Measurements from ENCODE around the gene PDCL3. TPM values are rescaled to one million over a fixed set of nuclear protein-coding genes. Genes with fewer than 3 reads are reported as not detected.

Gene PDCL3
- total RNA-seq, 2 experiments from 2014 or later, result 34.2 to 38.9 TPM

- H3K4me3 Mint-ChIP-seq, result no peak overlapping the region
- ChIA-PET CTCF (interaction anchor here (0.5 kb wide), 1 partner anchor 346 kb away, joined by 3 read pairs; no protein-coding TSS in a partner anchor), POLR2A (no interaction called here)
- H3K9me3 Mint-ChIP-seq, result no peaks in the 10 kb centered on the region
- DNase-seq, result no peak
- H3K4me1 Mint-ChIP-seq, result peaks cover 7% of the 10 kb centered on the region
- no peaks in the 10 kb centered on the region for H3K36me3 Mint-ChIP-seq (ENCODE audit: low read depth)
- H3K27me3 Mint-ChIP-seq, result peaks cover 4% of the 10 kb centered on the region
- H3K27ac Mint-ChIP-seq, result no peak overlapping the region
Observed at GRCh38 chr2:100603414-100603813, 40.6 kb downstream of the PDCL3 start.

- no peak for DNase-seq
- Mint-ChIP-seq H3K4me1 (peaks cover 7% of the 10 kb centered on the region), H3K36me3 (ENCODE audit: low read depth) (no peaks in the 10 kb centered on the region), H3K27me3 (peaks cover 2% of the 10 kb centered on the region), H3K4me3 (no peak overlapping the region), H3K27ac (no peak overlapping the region), H3K9me3 (no peaks in the 10 kb centered on the region)
- POLR2A ChIA-PET, result no interaction called here
- CTCF ChIA-PET, result interaction anchor here (1.1 kb wide), 1 partner anchor 15 kb away, joined by 3 read pairs; no protein-coding TSS in a partner anchor
Observed at GRCh38 chr2:100603948-100604633, 41.3 kb downstream of the PDCL3 start.

- Mint-ChIP-seq H3K27ac (no peak overlapping the region), H3K4me3 (no peak overlapping the region), H3K27me3 (peaks cover 2% of the 10 kb centered on the region), H3K9me3 (no peaks in the 10 kb centered on the region), H3K36me3 (ENCODE audit: low read depth) (no peaks in the 10 kb centered on the region), H3K4me1 (peaks cover 10% of the 10 kb centered on the region)
- DNase-seq, result no peak
- ChIA-PET POLR2A (no interaction called here), CTCF (interaction anchor here (0.5 to 1.4 kb wide), 3 partner anchors 11 to 657 kb away, joined by 3 read pairs; no protein-coding TSS in a partner anchor)
Observed at GRCh38 chr2:100606332-100606725, 43.5 kb downstream of the PDCL3 start.

DNA sequence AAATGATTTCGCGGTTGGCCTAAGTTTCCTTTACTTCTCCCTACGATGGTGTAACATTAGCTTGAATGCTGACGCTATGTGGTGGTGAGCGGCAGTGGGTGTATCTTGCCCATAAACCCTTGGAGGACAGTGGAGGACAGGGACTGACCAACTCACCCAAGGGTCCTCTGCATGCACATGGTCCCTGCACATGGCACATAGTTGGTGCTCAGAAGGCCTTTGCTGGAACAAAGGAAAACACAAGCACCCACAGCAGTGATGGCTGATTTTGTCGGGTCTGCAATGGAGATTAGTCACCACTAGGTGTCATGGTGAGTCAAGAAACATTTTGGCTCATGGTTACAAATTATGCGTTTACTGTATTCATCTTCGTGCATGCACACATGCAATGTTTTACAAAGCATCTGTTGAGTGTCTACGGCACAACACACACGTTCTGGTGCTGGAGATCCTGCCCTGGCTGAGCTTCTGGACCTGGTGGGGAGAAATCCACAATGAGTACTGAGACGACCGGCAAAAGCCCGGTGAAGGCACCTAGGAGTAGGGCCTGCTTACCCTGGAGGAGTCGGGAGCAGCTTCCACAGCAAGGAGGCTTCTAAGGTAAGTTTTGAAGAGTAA is 44.0 kb downstream of the PDCL3 start:
- Mint-ChIP-seq H3K27ac (no peak overlapping the region), H3K4me3 (no peak overlapping the region), H3K27me3 (peaks cover 2% of the 10 kb centered on the region), H3K36me3 (ENCODE audit: low read depth) (no peaks in the 10 kb centered on the region), H3K4me1 (peaks cover 6% of the 10 kb centered on the region), H3K9me3 (no peaks in the 10 kb centered on the region)
- POLR2A ChIA-PET, result no interaction called here
- peak; percentile 54 for DNase-seq
- CTCF ChIA-PET, result interaction anchor here (0.5 to 1.4 kb wide), 4 partner anchors 12 to 656 kb away, joined by 3 to 4 read pairs (median 3); no protein-coding TSS in a partner anchor

DNA sequence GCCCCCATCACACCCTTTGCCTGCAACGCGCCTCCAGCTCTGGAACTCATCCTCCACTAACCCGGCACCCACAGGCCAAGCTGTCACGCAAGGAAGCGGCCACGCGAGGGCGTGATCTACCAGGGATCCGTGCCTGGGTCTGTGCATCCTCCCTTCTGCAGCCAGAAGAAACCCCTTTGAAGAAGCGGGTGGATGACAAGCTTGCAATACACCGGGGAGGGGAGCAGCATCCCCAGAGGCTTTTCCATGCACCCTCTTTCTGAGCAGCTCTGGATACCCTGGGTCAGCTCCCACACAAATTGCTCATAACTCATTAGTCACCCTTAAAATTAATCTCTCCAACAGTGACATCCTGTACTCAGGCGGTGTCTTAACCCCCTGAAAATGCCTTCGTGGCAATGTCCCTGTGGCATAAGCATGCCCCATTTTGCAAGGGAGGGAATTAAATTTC is 47.6 kb downstream of the PDCL3 start:
- Mint-ChIP-seq H3K27ac (no peak overlapping the region), H3K27me3 (peaks cover 2% of the 10 kb centered on the region), H3K36me3 (ENCODE audit: low read depth) (no peaks in the 10 kb centered on the region), H3K4me1 (peaks cover 5% of the 10 kb centered on the region), H3K4me3 (no peak overlapping the region), H3K9me3 (no peaks in the 10 kb centered on the region)
- ChIA-PET CTCF (interaction anchor here (1.1 to 1.5 kb wide), 8 partner anchors 20 to 393 kb away, joined by 3 to 7 read pairs (median 3); no protein-coding TSS in a partner anchor), POLR2A (interaction anchor here (0.6 kb wide), 1 partner anchor 57 kb away, joined by 3 read pairs; no protein-coding TSS in a partner anchor)
- peak; percentile 84 for DNase-seq

DNA sequence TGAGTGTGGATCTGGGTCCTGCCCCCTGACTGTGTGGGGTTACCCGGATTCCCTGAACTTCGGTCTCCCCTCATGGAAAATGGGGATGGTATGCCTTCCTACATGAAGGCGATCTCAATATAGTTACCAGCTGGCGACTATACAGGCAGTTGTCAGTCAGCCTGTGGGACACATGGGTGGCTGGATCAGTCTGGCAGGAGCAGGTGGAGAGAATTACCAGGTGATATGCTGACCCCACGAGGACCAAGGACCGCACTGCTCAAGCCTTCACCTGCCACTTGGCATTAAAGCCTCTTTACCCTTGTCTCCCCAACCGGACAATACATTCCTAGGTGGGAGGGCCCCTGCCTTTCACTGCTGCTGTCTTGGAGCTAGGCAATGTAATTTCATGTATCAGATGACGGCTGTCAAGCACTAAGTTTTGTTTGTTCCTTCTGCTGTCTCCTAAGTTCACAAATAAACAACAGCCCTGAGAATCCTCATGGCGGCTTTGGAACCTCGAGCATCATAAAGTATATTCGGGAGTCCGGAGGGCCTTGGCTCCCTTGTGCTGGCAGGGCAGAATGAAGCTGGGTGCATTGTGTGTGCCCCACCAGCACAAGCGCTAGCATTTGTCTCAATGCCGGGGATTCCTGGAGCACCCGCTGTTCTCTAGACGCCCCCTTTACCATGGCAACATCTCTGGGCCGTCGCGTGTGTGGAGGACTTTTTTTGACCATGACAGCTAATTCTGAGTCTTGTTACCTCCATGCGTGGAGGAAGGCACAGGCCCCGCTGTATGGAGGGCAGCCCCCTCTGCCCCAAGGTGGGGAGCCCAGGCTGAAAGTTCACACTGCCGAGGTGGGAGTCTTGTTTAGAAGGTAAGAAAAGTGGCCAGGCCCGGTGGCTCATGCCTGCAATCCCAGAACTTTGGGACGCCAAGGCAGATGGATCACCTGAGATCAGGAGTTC is 48.6 kb downstream of the PDCL3 start:
- CTCF ChIA-PET, result interaction anchor here (1.1 to 1.5 kb wide), 6 partner anchors 19 to 392 kb away, joined by 3 to 7 read pairs (median 3); no protein-coding TSS in a partner anchor

GRCh38 chr2:100612388-100613000 is 49.7 kb downstream of the PDCL3 start:
- Mint-ChIP-seq H3K4me1 (peaks cover 6% of the 10 kb centered on the region), H3K36me3 (ENCODE audit: low read depth) (no peaks in the 10 kb centered on the region), H3K27ac (no peak overlapping the region), H3K27me3 (no peaks in the 10 kb centered on the region), H3K9me3 (no peaks in the 10 kb centered on the region), H3K4me3 (no peak overlapping the region)
- POLR2A ChIA-PET, result no interaction called here
- CTCF ChIA-PET, result no interaction called here
- no peak for DNase-seq

More for the DNA sequence above, 48.6 kb downstream of the PDCL3 start:
- Mint-ChIP-seq H3K27me3 (peaks cover 2% of the 10 kb centered on the region), H3K36me3 (ENCODE audit: low read depth) (no peaks in the 10 kb centered on the region), H3K4me1 (peaks cover 5% of the 10 kb centered on the region), H3K4me3 (no peak overlapping the region), H3K27ac (no peak overlapping the region), H3K9me3 (no peaks in the 10 kb centered on the region)
- POLR2A ChIA-PET, result no interaction called here
- DNase-seq, result no peak

DNA sequence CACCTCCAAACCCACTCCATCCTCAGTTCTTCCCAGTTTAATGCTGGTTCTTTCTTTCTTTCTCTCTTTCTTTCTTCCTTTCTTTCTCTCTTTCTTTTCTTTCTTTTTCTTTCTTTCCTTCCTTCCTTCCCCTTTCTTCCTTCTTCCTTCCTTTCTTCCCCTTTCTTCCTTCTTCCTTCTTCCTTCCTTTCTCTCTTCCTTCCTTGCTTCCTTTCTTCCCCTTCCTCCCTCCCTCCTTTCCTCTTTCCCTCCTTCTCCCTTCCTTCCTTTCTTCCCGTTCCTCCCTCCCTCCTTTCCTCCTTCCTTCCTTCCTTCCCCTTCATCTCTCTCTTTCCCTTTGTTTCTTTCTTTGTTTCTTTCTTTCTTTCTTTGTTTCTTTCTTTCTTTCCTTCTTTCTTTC is 50.9 kb downstream of the PDCL3 start:
- DNase-seq, result no peak
- CTCF ChIA-PET, result no interaction called here
- peaks cover 7% of the 10 kb centered on the region for H3K4me1 Mint-ChIP-seq
- H3K9me3 Mint-ChIP-seq, result no peaks in the 10 kb centered on the region
- H3K27me3 Mint-ChIP-seq, result peaks cover 2% of the 10 kb centered on the region
- no peak overlapping the region for H3K27ac Mint-ChIP-seq
- H3K4me3 Mint-ChIP-seq, result no peak overlapping the region
- no peaks in the 10 kb centered on the region for H3K36me3 Mint-ChIP-seq (ENCODE audit: low read depth)
- POLR2A ChIA-PET, result interaction anchor here (0.6 kb wide), 1 partner anchor 14 kb away, joined by 4 read pairs; no protein-coding TSS in a partner anchor

GRCh38 chr2:100614455-100615000 is 51.7 kb downstream of the PDCL3 start:
- Mint-ChIP-seq H3K36me3 (ENCODE audit: low read depth) (no peaks in the 10 kb centered on the region), H3K4me1 (peaks cover 7% of the 10 kb centered on the region), H3K27ac (no peak overlapping the region), H3K9me3 (no peaks in the 10 kb centered on the region), H3K4me3 (no peak overlapping the region), H3K27me3 (peaks cover 2% of the 10 kb centered on the region)
- POLR2A ChIA-PET, result interaction anchor here (0.6 kb wide), 1 partner anchor 14 kb away, joined by 4 read pairs; no protein-coding TSS in a partner anchor
- CTCF ChIA-PET, result no interaction called here
- DNase-seq, result no peak

GRCh38 chr2:100615471-100615870 is 52.7 kb downstream of the PDCL3 start:
- POLR2A ChIA-PET, result no interaction called here
- H3K9me3 Mint-ChIP-seq, result no peaks in the 10 kb centered on the region
- no peak overlapping the region for H3K4me3 Mint-ChIP-seq
- no peak for DNase-seq
- peaks cover 2% of the 10 kb centered on the region for H3K27me3 Mint-ChIP-seq
- no peak overlapping the region for H3K27ac Mint-ChIP-seq
- no peaks in the 10 kb centered on the region for H3K36me3 Mint-ChIP-seq (ENCODE audit: low read depth)
- H3K4me1 Mint-ChIP-seq, result peaks cover 5% of the 10 kb centered on the region
- CTCF ChIA-PET, result no interaction called here

- H3K27ac Mint-ChIP-seq, result no peak overlapping the region
- H3K9me3 Mint-ChIP-seq, result no peaks in the 10 kb centered on the region
- ChIA-PET CTCF (no interaction called here), POLR2A (no interaction called here)
- H3K4me1 Mint-ChIP-seq, result peaks cover 5% of the 10 kb centered on the region
- peaks cover 2% of the 10 kb centered on the region for H3K27me3 Mint-ChIP-seq
- DNase-seq, result no peak
- no peak overlapping the region for H3K4me3 Mint-ChIP-seq
- H3K36me3 Mint-ChIP-seq (ENCODE audit: low read depth), result no peaks in the 10 kb centered on the region
Observed at GRCh38 chr2:100615886-100616285, 53.1 kb downstream of the PDCL3 start.

- Mint-ChIP-seq H3K4me3 (no peak overlapping the region), H3K4me1 (peaks cover 5% of the 10 kb centered on the region), H3K9me3 (peaks cover 6% of the 10 kb centered on the region), H3K27me3 (peaks cover 2% of the 10 kb centered on the region), H3K27ac (no peak overlapping the region), H3K36me3 (ENCODE audit: low read depth) (no peaks in the 10 kb centered on the region)
- ChIA-PET CTCF (no interaction called here), POLR2A (no interaction called here)
- no peak for DNase-seq
Observed at GRCh38 chr2:100616841-100617390, 54.1 kb downstream of the PDCL3 start.
